ENCODE data around the gene PNPLA5. TPM values are rescaled to one million over a fixed set of nuclear protein-coding genes. Genes with fewer than 3 reads are reported as not detected.

Gene PNPLA5
- total and polyA plus RNA-seq, 4 donors, result not detected

DNA sequence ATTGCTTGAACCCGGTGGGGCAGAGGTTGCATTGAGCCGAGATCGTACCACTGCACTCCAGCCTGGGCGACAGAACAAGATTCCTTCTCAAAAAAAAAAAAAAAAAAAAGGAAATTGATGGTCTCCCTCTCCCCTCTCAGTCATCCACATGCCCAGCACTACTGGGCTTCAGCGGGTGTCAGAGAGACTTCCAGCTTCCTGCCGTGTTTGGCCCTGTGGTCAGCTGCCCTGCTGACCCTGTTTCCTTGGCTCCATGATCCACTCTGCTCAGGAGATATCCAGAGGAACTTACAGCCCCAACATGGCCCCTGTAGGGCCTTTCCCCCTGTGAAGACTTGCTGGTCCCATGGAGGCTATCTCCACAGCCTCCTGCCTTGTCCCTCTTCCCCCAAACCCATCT, 25.7 kb upstream of the PNPLA5 start:
- no peaks in the 10 kb centered on the region for H3K27me3 ChIP-seq (ENCODE audit: control insufficient read depth in 4 of 4, insufficient read depth in 4 of 4, low read length in 3 of 4)
- WGBS, result 78% methylated on average over 6 of the region's 6 CpGs

DNA sequence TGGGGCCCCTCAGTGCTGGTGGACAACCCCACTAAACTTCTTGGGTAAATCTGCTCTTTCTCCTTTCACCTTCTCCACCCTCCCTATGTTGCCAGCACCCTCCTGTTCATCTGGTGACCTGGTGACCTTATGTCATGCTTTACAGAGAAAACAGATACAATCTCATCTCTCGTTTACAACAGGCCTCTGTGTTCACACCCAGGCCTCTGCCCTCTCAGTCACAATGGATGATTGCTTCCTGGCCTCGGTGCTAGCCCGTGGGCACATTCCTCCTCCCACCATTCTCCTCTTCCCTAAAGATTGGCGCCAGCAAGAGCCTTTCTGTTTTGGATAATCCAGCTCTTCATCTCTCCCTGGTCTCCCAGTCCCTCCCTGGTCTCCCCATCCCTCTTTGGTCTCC, 19.5 kb upstream of the PNPLA5 start:
- Histone ChIP-seq H3K4me3 (ENCODE audit: low read depth in 1 of 3, low read length in 3 of 3) (no peak overlapping the region), H3K27ac (ENCODE audit: low read depth in 1 of 2, low read length in 2 of 2) (no peak overlapping the region), H3K9me3 (ENCODE audit: control insufficient read depth in 4 of 4, low read length in 3 of 4) (no peaks in the 10 kb centered on the region), H3K4me1 (ENCODE audit: control insufficient read depth in 4 of 4, insufficient read depth in 4 of 4, low read length in 3 of 4) (no peaks in the 10 kb centered on the region), H3K36me3 (ENCODE audit: control insufficient read depth in 4 of 4, insufficient read depth in 3 of 4, low read depth in 1 of 4, low read length in 3 of 4) (no peaks in the 10 kb centered on the region), H3K27me3 (ENCODE audit: control insufficient read depth in 4 of 4, insufficient read depth in 4 of 4, low read length in 3 of 4) (no peaks in the 10 kb centered on the region), H3K9ac (ENCODE audit: low read depth in 1 of 2, low read length in 2 of 2) (no peak overlapping the region)
- 47% methylated on average over 4 of the region's 4 CpGs for WGBS
- DNase-seq (ENCODE audit: low spot score), result no peak
- TF ChIP-seq, protein P1, sequence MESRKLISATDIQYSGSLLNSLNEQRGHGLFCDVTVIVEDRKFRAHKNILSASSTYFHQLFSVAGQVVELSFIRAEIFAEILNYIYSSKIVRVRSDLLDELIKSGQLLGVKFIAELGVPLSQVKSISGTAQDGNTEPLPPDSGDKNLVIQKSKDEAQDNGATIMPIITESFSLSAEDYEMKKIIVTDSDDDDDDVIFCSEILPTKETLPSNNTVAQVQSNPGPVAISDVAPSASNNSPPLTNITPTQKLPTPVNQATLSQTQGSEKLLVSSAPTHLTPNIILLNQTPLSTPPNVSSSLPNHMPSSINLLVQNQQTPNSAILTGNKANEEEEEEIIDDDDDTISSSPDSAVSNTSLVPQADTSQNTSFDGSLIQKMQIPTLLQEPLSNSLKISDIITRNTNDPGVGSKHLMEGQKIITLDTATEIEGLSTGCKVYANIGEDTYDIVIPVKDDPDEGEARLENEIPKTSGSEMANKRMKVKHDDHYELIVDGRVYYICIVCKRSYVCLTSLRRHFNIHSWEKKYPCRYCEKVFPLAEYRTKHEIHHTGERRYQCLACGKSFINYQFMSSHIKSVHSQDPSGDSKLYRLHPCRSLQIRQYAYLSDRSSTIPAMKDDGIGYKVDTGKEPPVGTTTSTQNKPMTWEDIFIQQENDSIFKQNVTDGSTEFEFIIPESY (IDR thresholded peaks at IDR 0.05), result no peak
- TF ChIP-seq NR2F2 (IDR thresholded peaks at IDR 0.05) (no peak), RAD21 (IDR thresholded peaks at IDR 0.05) (no peak), HNF4G (IDR thresholded peaks at IDR 0.05) (no peak), JUND (IDR thresholded peaks at IDR 0.05) (no peak), TAF1 (conservative IDR thresholded peaks at IDR 0.05) (no peak), SP1 (IDR thresholded peaks at IDR 0.05) (no peak), EGR1 (IDR thresholded peaks at IDR 0.05; ENCODE audit: low read depth in 2 of 2) (no peak), RXRA (IDR thresholded peaks at IDR 0.05) (no peak), FOXA2 (IDR thresholded peaks at IDR 0.05) (no peak), GABPA (IDR thresholded peaks at IDR 0.05 in 1 of 2, conservative IDR thresholded peaks at IDR 0.05 in 1 of 2) (no peak), HNF4A (conservative IDR thresholded peaks at IDR 0.05) (no peak)
- TF ChIP-seq, protein P2, sequence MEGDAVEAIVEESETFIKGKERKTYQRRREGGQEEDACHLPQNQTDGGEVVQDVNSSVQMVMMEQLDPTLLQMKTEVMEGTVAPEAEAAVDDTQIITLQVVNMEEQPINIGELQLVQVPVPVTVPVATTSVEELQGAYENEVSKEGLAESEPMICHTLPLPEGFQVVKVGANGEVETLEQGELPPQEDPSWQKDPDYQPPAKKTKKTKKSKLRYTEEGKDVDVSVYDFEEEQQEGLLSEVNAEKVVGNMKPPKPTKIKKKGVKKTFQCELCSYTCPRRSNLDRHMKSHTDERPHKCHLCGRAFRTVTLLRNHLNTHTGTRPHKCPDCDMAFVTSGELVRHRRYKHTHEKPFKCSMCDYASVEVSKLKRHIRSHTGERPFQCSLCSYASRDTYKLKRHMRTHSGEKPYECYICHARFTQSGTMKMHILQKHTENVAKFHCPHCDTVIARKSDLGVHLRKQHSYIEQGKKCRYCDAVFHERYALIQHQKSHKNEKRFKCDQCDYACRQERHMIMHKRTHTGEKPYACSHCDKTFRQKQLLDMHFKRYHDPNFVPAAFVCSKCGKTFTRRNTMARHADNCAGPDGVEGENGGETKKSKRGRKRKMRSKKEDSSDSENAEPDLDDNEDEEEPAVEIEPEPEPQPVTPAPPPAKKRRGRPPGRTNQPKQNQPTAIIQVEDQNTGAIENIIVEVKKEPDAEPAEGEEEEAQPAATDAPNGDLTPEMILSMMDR (IDR thresholded peaks at IDR 0.05; ENCODE audit: low read depth, low read length, missing input control), result no peak
- TF ChIP-seq, protein P3, sequence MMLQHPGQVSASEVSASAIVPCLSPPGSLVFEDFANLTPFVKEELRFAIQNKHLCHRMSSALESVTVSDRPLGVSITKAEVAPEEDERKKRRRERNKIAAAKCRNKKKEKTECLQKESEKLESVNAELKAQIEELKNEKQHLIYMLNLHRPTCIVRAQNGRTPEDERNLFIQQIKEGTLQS (IDR thresholded peaks at IDR 0.05), result no peak

More for the DNA sequence above, 25.7 kb upstream of the PNPLA5 start:
- Histone ChIP-seq H3K36me3 (ENCODE audit: control insufficient read depth in 4 of 4, insufficient read depth in 3 of 4, low read depth in 1 of 4, low read length in 3 of 4) (no peaks in the 10 kb centered on the region), H3K9me3 (ENCODE audit: control insufficient read depth in 4 of 4, low read length in 3 of 4) (no peaks in the 10 kb centered on the region), H3K27ac (ENCODE audit: low read depth in 1 of 2, low read length in 2 of 2) (no peak overlapping the region), H3K9ac (ENCODE audit: low read depth in 1 of 2, low read length in 2 of 2) (no peak overlapping the region), H3K4me1 (ENCODE audit: control insufficient read depth in 4 of 4, insufficient read depth in 4 of 4, low read length in 3 of 4) (peaks cover 0 to 20% (median 9%) of the 10 kb centered on the region in 4 donors), H3K4me3 (ENCODE audit: low read depth in 1 of 3, low read length in 3 of 3) (no peak overlapping the region)
- DNase-seq (ENCODE audit: low spot score), result no peak
- no peak for TF ChIP-seq HNF4G (IDR thresholded peaks at IDR 0.05)
- TF ChIP-seq FOXA2 (IDR thresholded peaks at IDR 0.05), result no peak
- TF ChIP-seq EGR1 (IDR thresholded peaks at IDR 0.05; ENCODE audit: low read depth in 2 of 2), result no peak
- TF ChIP-seq TAF1 (conservative IDR thresholded peaks at IDR 0.05), result no peak
- TF ChIP-seq HNF4A (conservative IDR thresholded peaks at IDR 0.05), result no peak
- no peak for TF ChIP-seq NR2F2 (IDR thresholded peaks at IDR 0.05)
- TF ChIP-seq YY1 (IDR thresholded peaks at IDR 0.05), result no peak
- TF ChIP-seq, protein P3 (IDR thresholded peaks at IDR 0.05), result no peak
- TF ChIP-seq, protein P4, sequence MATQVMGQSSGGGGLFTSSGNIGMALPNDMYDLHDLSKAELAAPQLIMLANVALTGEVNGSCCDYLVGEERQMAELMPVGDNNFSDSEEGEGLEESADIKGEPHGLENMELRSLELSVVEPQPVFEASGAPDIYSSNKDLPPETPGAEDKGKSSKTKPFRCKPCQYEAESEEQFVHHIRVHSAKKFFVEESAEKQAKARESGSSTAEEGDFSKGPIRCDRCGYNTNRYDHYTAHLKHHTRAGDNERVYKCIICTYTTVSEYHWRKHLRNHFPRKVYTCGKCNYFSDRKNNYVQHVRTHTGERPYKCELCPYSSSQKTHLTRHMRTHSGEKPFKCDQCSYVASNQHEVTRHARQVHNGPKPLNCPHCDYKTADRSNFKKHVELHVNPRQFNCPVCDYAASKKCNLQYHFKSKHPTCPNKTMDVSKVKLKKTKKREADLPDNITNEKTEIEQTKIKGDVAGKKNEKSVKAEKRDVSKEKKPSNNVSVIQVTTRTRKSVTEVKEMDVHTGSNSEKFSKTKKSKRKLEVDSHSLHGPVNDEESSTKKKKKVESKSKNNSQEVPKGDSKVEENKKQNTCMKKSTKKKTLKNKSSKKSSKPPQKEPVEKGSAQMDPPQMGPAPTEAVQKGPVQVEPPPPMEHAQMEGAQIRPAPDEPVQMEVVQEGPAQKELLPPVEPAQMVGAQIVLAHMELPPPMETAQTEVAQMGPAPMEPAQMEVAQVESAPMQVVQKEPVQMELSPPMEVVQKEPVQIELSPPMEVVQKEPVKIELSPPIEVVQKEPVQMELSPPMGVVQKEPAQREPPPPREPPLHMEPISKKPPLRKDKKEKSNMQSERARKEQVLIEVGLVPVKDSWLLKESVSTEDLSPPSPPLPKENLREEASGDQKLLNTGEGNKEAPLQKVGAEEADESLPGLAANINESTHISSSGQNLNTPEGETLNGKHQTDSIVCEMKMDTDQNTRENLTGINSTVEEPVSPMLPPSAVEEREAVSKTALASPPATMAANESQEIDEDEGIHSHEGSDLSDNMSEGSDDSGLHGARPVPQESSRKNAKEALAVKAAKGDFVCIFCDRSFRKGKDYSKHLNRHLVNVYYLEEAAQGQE (IDR thresholded peaks at IDR 0.05), result no peak
- no peak for TF ChIP-seq FOXA1 (IDR thresholded peaks at IDR 0.05)
- TF ChIP-seq, protein P5, sequence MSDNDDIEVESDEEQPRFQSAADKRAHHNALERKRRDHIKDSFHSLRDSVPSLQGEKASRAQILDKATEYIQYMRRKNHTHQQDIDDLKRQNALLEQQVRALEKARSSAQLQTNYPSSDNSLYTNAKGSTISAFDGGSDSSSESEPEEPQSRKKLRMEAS (IDR thresholded peaks at IDR 0.05), result no peak
- TF ChIP-seq GABPA (IDR thresholded peaks at IDR 0.05 in 1 of 2, conservative IDR thresholded peaks at IDR 0.05 in 1 of 2), result no peak
- TF ChIP-seq, protein P2 (IDR thresholded peaks at IDR 0.05; ENCODE audit: low read depth, low read length, missing input control), result no peak
- TF ChIP-seq JUND (IDR thresholded peaks at IDR 0.05), result no peak

Measured in liver (tissue), 9 donors.